GM23338 (cell line): Measurements from ENCODE around the gene DNAL1. TPM values are rescaled to one million over a fixed set of nuclear protein-coding genes. Genes with fewer than 3 reads are reported as not detected.

Experiments
- ATAC-seq: fragments of 200-7000 bp; cut with Tn5 transposase; 3 replicates; pipeline ENCODE4 v1.9.1; 2020
- DNase-seq: peaks from one replicate; pipeline ENCODE4 v3.0.0-alpha.2; 2015; ENCODE audit warnings: low spot score
- H2AFZ ChIP-seq: fragments of 200-600 bp; sonication (generic); 2 replicates; pipeline ENCODE4 v1.8.0; 2016; ENCODE audit warnings: antibody characterized with exemption, mild to moderate bottlenecking, moderate library complexity
- H3F3A ChIP-seq: fragments of 200-600 bp; sonication (generic); replicated peaks from 2 replicates; pipeline ENCODE4 v1.8.0; 2017; ENCODE audit warnings: antibody characterized with exemption, mixed run types, low read depth
- H3K27ac ChIP-seq: fragments of 200-600 bp; sonication (generic); 2 replicates; pipeline ENCODE4 v1.6.1; 2016; ENCODE audit warnings: low read depth
- H3K27me3 ChIP-seq: fragments of 200-600 bp; sonication (generic); 2 replicates; pipeline ENCODE4 v1.8.0; 2016; ENCODE audit warnings: mild to moderate bottlenecking, mixed run types, moderate library complexity; ENCODE audit not compliant: insufficient read depth
- H3K36me3 ChIP-seq: fragments of 200-600 bp; sonication (generic); 2 replicates; pipeline ENCODE4 v1.8.0; 2016; ENCODE audit warnings: mild to moderate bottlenecking; ENCODE audit not compliant: insufficient read depth
- H3K4me1 ChIP-seq: fragments of 200-600 bp; sonication (generic); 2 replicates; pipeline ENCODE4 v1.8.0; 2016; ENCODE audit warnings: mild to moderate bottlenecking, moderate library complexity; ENCODE audit not compliant: insufficient read depth
- H3K4me2 ChIP-seq: fragments of 200-600 bp; sonication (generic); 2 replicates; pipeline ENCODE4 v1.7.1; 2017; ENCODE audit warnings: mixed run types
- H3K4me3 ChIP-seq: fragments of 200-600 bp; sonication (generic); 2 replicates; pipeline ENCODE4 v1.6.1; 2016; ENCODE audit warnings: mixed run types
- H3K79me2 ChIP-seq: fragments of 200-600 bp; sonication (generic); replicated peaks from 2 replicates; pipeline ENCODE4 v1.8.0; 2017; ENCODE audit warnings: mild to moderate bottlenecking; ENCODE audit not compliant: insufficient read depth
- H3K9me2 ChIP-seq: fragments of 200-600 bp; sonication (generic); 2 replicates; pipeline ENCODE4 v1.8.0; 2017; ENCODE audit not compliant: insufficient read depth
- H4K20me1 ChIP-seq: fragments of 200-600 bp; sonication (generic); replicated peaks from 2 replicates; pipeline ENCODE4 v1.8.0; 2017; ENCODE audit warnings: mild to moderate bottlenecking; ENCODE audit not compliant: insufficient read depth
- H3K27ac Mint-ChIP-seq: 2 replicates; pipeline ENCODE4 v1.8.0; 2020; ENCODE audit warnings: inconsistent platforms, mild to moderate bottlenecking, moderate library complexity, mixed read lengths
- H3K27me3 Mint-ChIP-seq: 3 replicates; pipeline ENCODE4 v1.8.0; 2022; ENCODE audit warnings: low read depth, mild to moderate bottlenecking, moderate library complexity, mixed read lengths, inconsistent platforms; ENCODE audit not compliant: insufficient read depth, poor library complexity
- H3K36me3 Mint-ChIP-seq: 3 replicates; pipeline ENCODE4 v1.8.0; 2021; ENCODE audit warnings: low read depth, mild to moderate bottlenecking, inconsistent platforms, moderate library complexity, mixed read lengths
- H3K4me1 Mint-ChIP-seq: 3 replicates; pipeline ENCODE4 v1.8.0; 2020; ENCODE audit warnings: mild to moderate bottlenecking, inconsistent platforms, mixed read lengths
- H3K4me3 Mint-ChIP-seq: 3 replicates; pipeline ENCODE4 v1.8.0; 2021; ENCODE audit warnings: moderate library complexity, mild to moderate bottlenecking, inconsistent platforms, mixed read lengths
- H3K9me3 Mint-ChIP-seq: 3 replicates; pipeline ENCODE4 v1.8.0; 2020; ENCODE audit warnings: moderate library complexity, mild to moderate bottlenecking, inconsistent platforms, mixed read lengths
- CREB1 ChIP-seq: fragments of 250-450 bp; sonication (Bioruptor Pico); IDR thresholded peaks from 2 replicates; pipeline ENCODE4 v1.5.0; 2020; ENCODE audit warnings: low read depth, mild to moderate bottlenecking, moderate library complexity
- EZH2 ChIP-seq: fragments of 200-600 bp; sonication (generic); IDR thresholded peaks from one replicate; pipeline ENCODE4 v1.8.0; 2017; ENCODE audit warnings: antibody characterized with exemption, mild to moderate bottlenecking, low read depth; ENCODE audit not compliant: unreplicated experiment
- EZH2phosphoT487 ChIP-seq: fragments of 200-600 bp; sonication (generic); IDR thresholded peaks from one replicate; pipeline ENCODE4 v1.8.1; 2018; ENCODE audit warnings: antibody characterized with exemption; ENCODE audit not compliant: unreplicated experiment
- STAT1 ChIP-seq: IDR thresholded peaks from one replicate; pipeline ENCODE4 v1.6.1; 2016; ENCODE audit warnings: antibody characterized with exemption; ENCODE audit not compliant: unreplicated experiment
- ZNF114 ChIP-seq: fragments of 250-450 bp; sonication (Bioruptor Pico); IDR thresholded peaks from 2 replicates; pipeline ENCODE4 v1.5.0; 2020; ENCODE audit warnings: mild to moderate bottlenecking, moderate library complexity
- ZNF331 ChIP-seq: fragments of 250-450 bp; sonication (Bioruptor Pico); IDR thresholded peaks from 2 replicates; pipeline ENCODE4 v1.5.0; 2020; ENCODE audit warnings: low read depth, mild to moderate bottlenecking, moderate library complexity
- polyA plus RNA-seq: library from polyadenylated mRNA; unstranded; fragments of >200 nt; fragmentation: Nextera tagmentation; extraction: Ambion mirVana; gene quantifications from 2 replicates; pipeline ENCODE4 v1.2.1, GENCODE V29; 2016
- total RNA-seq: library from RNA; depleted of rRNA; stranded (reverse); fragments of >200 nt; shearing (Covaris generic); gene quantifications from 2 replicates; pipeline ENCODE4 v1.2.3, GENCODE V29; 2014
- TF ChIP-seq, protein P1 (sequence below): fragments of 250-450 bp; sonication (Bioruptor Pico); IDR thresholded peaks from 2 replicates; pipeline ENCODE4 v1.5.0; 2020; ENCODE audit warnings: mild to moderate bottlenecking, moderate library complexity

DNAL1 gene
- total and polyA plus RNA-seq, 2 experiments from 2014 or later, result 7.6 to 29.3 TPM

- Mint-ChIP-seq H3K4me1 (peaks cover 64% of the 10 kb centered on the region), H3K4me3 (no peak overlapping the region), H3K36me3 (peaks cover 21% of the 10 kb centered on the region), H3K9me3 (no peaks in the 10 kb centered on the region), H3K27me3 (peaks cover 19% of the 10 kb centered on the region), H3K27ac (no peak overlapping the region)
- Histone ChIP-seq H3K4me3 (no peak overlapping the region), H3K27ac (no peak overlapping the region), H3K36me3 (no peaks in the 10 kb centered on the region), H3K4me1 (peaks cover 45% of the 10 kb centered on the region), H3K4me2 (no peak overlapping the region), H2AFZ (no peak overlapping the region), H3K27me3 (0 out of 2 replicates have a peak, but pooled peaks cover 6% of the 10 kb centered on the region), H3F3A (peaks cover 15% of the 10 kb centered on the region; the same call in 1 of the 2 replicates), H3K79me2 (no peaks in the 10 kb centered on the region), H3K9me2 (no peaks in the 10 kb centered on the region), H4K20me1 (peaks cover 7% of the 10 kb centered on the region; the same call in 1 of the 2 replicates)
- no peak for DNase-seq
- TF ChIP-seq CREB1, result no peak
- no peak for TF ChIP-seq EZH2
- TF ChIP-seq ZNF114, result no peak
- TF ChIP-seq STAT1, result no peak
- TF ChIP-seq, protein P1, sequence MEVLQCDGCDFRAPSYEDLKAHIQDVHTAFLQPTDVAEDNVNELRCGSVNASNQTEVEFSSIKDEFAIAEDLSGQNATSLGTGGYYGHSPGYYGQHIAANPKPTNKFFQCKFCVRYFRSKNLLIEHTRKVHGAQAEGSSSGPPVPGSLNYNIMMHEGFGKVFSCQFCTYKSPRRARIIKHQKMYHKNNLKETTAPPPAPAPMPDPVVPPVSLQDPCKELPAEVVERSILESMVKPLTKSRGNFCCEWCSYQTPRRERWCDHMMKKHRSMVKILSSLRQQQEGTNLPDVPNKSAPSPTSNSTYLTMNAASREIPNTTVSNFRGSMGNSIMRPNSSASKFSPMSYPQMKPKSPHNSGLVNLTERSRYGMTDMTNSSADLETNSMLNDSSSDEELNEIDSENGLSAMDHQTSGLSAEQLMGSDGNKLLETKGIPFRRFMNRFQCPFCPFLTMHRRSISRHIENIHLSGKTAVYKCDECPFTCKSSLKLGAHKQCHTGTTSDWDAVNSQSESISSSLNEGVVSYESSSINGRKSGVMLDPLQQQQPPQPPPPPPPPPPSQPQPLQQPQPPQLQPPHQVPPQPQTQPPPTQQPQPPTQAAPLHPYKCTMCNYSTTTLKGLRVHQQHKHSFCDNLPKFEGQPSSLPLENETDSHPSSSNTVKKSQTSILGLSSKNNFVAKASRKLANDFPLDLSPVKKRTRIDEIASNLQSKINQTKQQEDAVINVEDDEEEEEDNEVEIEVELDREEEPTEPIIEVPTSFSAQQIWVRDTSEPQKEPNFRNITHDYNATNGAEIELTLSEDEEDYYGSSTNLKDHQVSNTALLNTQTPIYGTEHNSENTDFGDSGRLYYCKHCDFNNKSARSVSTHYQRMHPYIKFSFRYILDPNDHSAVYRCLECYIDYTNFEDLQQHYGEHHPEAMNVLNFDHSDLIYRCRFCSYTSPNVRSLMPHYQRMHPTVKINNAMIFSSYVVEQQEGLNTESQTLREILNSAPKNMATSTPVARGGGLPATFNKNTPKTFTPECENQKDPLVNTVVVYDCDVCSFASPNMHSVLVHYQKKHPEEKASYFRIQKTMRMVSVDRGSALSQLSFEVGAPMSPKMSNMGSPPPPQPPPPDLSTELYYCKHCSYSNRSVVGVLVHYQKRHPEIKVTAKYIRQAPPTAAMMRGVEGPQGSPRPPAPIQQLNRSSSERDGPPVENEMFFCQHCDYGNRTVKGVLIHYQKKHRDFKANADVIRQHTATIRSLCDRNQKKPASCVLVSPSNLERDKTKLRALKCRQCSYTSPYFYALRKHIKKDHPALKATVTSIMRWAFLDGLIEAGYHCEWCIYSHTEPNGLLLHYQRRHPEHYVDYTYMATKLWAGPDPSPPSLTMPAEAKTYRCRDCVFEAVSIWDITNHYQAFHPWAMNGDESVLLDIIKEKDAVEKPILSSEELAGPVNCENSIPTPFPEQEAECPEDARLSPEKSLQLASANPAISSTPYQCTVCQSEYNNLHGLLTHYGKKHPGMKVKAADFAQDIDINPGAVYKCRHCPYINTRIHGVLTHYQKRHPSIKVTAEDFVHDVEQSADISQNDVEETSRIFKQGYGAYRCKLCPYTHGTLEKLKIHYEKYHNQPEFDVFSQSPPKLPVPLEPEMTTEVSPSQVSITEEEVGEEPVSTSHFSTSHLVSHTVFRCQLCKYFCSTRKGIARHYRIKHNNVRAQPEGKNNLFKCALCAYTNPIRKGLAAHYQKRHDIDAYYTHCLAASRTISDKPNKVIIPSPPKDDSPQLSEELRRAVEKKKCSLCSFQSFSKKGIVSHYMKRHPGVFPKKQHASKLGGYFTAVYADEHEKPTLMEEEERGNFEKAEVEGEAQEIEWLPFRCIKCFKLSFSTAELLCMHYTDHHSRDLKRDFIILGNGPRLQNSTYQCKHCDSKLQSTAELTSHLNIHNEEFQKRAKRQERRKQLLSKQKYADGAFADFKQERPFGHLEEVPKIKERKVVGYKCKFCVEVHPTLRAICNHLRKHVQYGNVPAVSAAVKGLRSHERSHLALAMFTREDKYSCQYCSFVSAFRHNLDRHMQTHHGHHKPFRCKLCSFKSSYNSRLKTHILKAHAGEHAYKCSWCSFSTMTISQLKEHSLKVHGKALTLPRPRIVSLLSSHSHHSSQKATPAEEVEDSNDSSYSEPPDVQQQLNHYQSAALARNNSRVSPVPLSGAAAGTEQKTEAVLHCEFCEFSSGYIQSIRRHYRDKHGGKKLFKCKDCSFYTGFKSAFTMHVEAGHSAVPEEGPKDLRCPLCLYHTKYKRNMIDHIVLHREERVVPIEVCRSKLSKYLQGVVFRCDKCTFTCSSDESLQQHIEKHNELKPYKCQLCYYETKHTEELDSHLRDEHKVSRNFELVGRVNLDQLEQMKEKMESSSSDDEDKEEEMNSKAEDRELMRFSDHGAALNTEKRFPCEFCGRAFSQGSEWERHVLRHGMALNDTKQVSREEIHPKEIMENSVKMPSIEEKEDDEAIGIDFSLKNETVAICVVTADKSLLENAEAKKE, result no peak
- no peak for TF ChIP-seq EZH2phosphoT487
- no peak for TF ChIP-seq ZNF331 (CRISPR knock-in tag)
- ATAC-seq, result no peak
Measured at GRCh38 chr14:73720636-73721035, 75.8 kb downstream of the DNAL1 start.
